ENCODE measurements around the gene F13A1.

The F13A1 gene

GRCh38 chr6:6239598-6240581 is 80.6 kb downstream of the F13A1 start:
- no peak for DNase-seq

GRCh38 chr6:6236730-6237469 is 83.6 kb downstream of the F13A1 start:
- no peak for DNase-seq

- no peak for DNase-seq
Observed at GRCh38 chr6:6235786-6236185, 84.7 kb downstream of the F13A1 start.

GRCh38 chr6:6234963-6235362 is 85.5 kb downstream of the F13A1 start:
- DNase-seq, result no peak

GRCh38 chr6:6230286-6230685 is 90.2 kb downstream of the F13A1 start:
- DNase-seq, result no peak

GRCh38 chr6:6227896-6228295 is 92.6 kb downstream of the F13A1 start:
- no peak for DNase-seq

GRCh38 chr6:6225885-6226529 is 94.5 kb downstream of the F13A1 start:
- no peak for DNase-seq

- DNase-seq, result no peak
Observed at GRCh38 chr6:6224933-6225486, 95.5 kb downstream of the F13A1 start.

- no peak for DNase-seq
Observed at GRCh38 chr6:6221787-6222535, 98.5 kb downstream of the F13A1 start.

GRCh38 chr6:6220718-6221117 is 99.7 kb downstream of the F13A1 start:
- DNase-seq, result no peak

GRCh38 chr6:6219716-6220115 is 100.7 kb downstream of the F13A1 start:
- DNase-seq, result no peak

- no peak for DNase-seq
Observed at GRCh38 chr6:6218759-6219085, 101.7 kb downstream of the F13A1 start.

- no peak for DNase-seq
Observed at GRCh38 chr6:6217855-6218758, 102.4 kb downstream of the F13A1 start.

- no peak for DNase-seq
Observed at GRCh38 chr6:6210994-6211393, 109.5 kb downstream of the F13A1 start.

- no peak for DNase-seq
Observed at GRCh38 chr6:6202886-6203285, 117.6 kb downstream of the F13A1 start.

GRCh38 chr6:6201200-6201599 is 119.3 kb downstream of the F13A1 start:
- DNase-seq, result no peak

- DNase-seq, result no peak
Observed at GRCh38 chr6:6199678-6200077, 120.8 kb downstream of the F13A1 start.

- DNase-seq, result no peak
Observed at GRCh38 chr6:6196762-6197161, 123.7 kb downstream of the F13A1 start.

- no peak for DNase-seq
Observed at GRCh38 chr6:6195080-6195479, 125.4 kb downstream of the F13A1 start.

GRCh38 chr6:6193221-6193745 is 127.2 kb downstream of the F13A1 start:
- DNase-seq, result no peak

- DNase-seq, result no peak
Observed at GRCh38 chr6:6191909-6192308, 128.6 kb downstream of the F13A1 start.

All from cortex of kidney (tissue), 1 donor.